Activated naive CD4-positive, alpha-beta T cell treated with anti-CD3 and anti-CD28 coated beads, Interleukin-2, amount 50 U/mL, for 72 hours (primary cell): ENCODE data around the gene FTO. TPM values are rescaled to one million over a fixed set of nuclear protein-coding genes. Genes with fewer than 3 reads are reported as not detected.
A peak's percentile ranks its signal among the peaks of the same experiment; 100 is the strongest.
"Not testable (repeated sequence)": the region's sequence is repeated elsewhere in the genome, so short reads cannot be mapped to it uniquely, and the experiment has no call there.

Experiments
- ATAC-seq, 2 donors: fragments of 150-1000 bp; cut with Tn5 transposase; 2 replicates each; pipeline ENCODE4 v1.10.0; 2021; ENCODE audit warnings: mild to moderate bottlenecking in 2 of 2, moderate library complexity in 2 of 2
- DNase-seq, 2 donors: peaks; one replicate each; pipeline ENCODE4 v3.0.0; 2021 to 2022; ENCODE audit warnings: low spot score in 2 of 2
- H3K27ac Mint-ChIP-seq, 2 donors: one replicate each; pipeline ENCODE4 v1.8.0; 2022; ENCODE audit warnings: mild to moderate bottlenecking in 2 of 2, mixed read lengths in 2 of 2
- H3K36me3 Mint-ChIP-seq, 2 donors: one replicate each; pipeline ENCODE4 v1.8.0; 2022; ENCODE audit warnings: mixed read lengths in 2 of 2
- H3K9me3 Mint-ChIP-seq, 2 donors: one replicate each; pipeline ENCODE4 v1.8.0; 2022; ENCODE audit warnings: mixed read lengths in 2 of 2
- total RNA-seq, 2 donors: library from RNA; stranded (reverse); gene quantifications; one replicate each; pipeline ENCODE4 v1.2.3, GENCODE V29; 2022

The FTO gene
- total RNA-seq = 10 to 100 TPM; 57.5 to 63.1 TPM

DNA sequence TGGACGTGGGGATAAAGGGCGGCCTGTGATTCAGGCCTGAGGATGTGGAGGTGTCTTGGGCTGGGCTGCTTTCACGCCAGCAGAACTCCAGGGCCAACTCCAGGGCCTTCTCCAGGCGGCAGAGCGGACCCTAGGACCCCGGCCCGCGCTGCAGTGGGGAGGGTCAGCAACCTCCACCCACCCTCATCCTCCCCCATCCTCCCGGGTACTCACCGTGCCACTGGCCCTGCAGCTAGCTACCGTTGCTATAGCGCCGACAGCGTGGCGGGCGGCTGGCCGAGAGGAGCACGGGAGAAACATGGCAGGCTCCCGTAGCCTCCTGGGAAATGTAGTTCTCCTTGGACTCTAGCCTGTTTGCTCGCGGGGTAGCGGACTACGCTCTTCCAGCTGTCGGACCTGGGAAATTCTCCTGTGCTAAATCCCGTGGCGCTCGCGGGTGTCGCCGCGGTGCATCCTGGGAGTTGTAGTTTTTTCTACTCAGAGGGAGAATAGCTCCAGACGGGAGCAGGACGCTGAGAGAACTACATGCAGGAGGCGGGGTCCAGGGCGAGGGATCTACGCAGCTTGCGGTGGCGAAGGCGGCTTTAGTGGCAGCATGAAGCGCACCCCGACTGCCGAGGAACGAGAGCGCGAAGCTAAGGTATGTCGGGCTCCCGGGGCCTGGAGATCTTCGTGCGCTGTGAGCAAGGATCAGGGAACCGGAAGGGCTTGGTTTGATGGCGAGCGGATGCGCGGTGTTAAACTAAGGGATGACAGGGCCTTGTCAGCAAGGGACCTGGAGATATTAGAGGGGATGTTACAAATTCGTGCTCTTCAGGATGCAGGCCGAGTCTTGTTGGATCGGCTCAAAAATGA lies at the start of gene FTO, which contains the start of gene RPGRIP1L:
TSS of gene FTO (plus strand) at position 567 of the 855 bp plus-strand sequence.
TSS of gene RPGRIP1L (minus strand) at position 270 of the 855 bp plus-strand sequence. CDS start 3,136 bp downstream, outside the sequence.
- peak within 1 kb of the TSS; percentile 81 to 97 for H3K27ac Mint-ChIP-seq
- peak; percentile 96 to 97 for DNase-seq
- no peaks in the 10 kb centered on the region for H3K9me3 Mint-ChIP-seq
- peaks cover 24 to 26% of the 10 kb centered on the region in 2 donors for H3K36me3 Mint-ChIP-seq
- ATAC-seq = peak; percentile 96 to 99

DNA sequence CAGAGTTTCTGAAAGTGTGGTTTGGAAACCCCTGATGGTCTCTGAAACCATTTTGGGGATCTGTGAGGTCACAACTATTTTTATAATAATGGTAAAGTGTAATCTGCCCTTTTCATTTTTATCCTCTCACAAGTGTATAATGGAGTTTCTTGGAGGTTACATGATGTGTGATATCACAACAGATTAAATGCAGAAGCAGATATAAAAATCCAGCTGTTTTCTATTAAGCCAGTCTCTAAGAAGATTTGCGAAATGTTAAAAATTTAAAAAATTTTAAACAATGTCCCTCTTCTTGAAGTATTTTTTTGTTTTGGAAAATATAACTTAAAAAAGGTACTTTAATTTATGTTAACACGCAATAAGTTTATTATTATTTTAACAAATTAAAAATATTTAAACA lies 49.0 kb upstream of the FTO start:
- no peaks in the 10 kb centered on the region for H3K9me3 Mint-ChIP-seq
- ATAC-seq = no peak
- peaks cover 0 to 14% of the 10 kb centered on the region in 2 donors for H3K36me3 Mint-ChIP-seq
- no peak for DNase-seq
- no peak overlapping the region for H3K27ac Mint-ChIP-seq

GRCh38 chr16:53662072-53662471 lies 41.9 kb upstream of the FTO start:
- DNase-seq (no peak), ATAC-seq (no peak)
- Mint-ChIP-seq H3K36me3 (no peaks in the 10 kb centered on the region), H3K9me3 (no peaks in the 10 kb centered on the region), H3K27ac (no peak overlapping the region)

GRCh38 chr16:53664724-53665345 lies 39.1 kb upstream of the FTO start:
- peak overlapping the region in 1 of 2 donors; percentile 50 for H3K27ac Mint-ChIP-seq
- no peaks in the 10 kb centered on the region for H3K9me3 Mint-ChIP-seq
- H3K36me3 Mint-ChIP-seq = no peaks in the 10 kb centered on the region
- peak in 1 of 2 donors; percentile 10 for DNase-seq
- ATAC-seq = peak; percentile 98 to 99

GRCh38 chr16:53666786-53667415 lies 37.1 kb upstream of the FTO start:
- Mint-ChIP-seq H3K27ac (no peak overlapping the region), H3K36me3 (no peaks in the 10 kb centered on the region), H3K9me3 (no peaks in the 10 kb centered on the region)
- DNase-seq (no peak), ATAC-seq (no peak)

DNA sequence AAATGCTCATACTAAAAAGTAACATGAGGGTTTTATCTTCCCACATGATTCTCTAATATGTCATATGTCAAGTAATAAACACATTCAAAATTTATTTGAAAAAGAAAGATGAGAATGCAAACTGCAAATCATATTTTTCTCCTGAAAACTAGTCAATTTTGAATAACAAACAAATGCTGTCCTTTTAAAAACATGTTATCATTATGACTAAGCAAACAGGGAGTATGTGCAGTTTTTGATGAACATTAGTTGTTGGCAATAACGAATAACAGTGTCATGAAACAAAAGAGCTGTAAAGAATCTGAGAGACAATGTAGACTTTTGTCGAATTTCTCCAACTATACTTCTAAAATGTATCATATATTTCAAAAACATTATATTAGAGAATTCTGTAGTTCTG lies 35.1 kb upstream of the FTO start:
- H3K9me3 Mint-ChIP-seq = no peaks in the 10 kb centered on the region
- DNase-seq = no peak
- no peak overlapping the region for H3K27ac Mint-ChIP-seq
- no peak for ATAC-seq
- H3K36me3 Mint-ChIP-seq = no peaks in the 10 kb centered on the region

DNA sequence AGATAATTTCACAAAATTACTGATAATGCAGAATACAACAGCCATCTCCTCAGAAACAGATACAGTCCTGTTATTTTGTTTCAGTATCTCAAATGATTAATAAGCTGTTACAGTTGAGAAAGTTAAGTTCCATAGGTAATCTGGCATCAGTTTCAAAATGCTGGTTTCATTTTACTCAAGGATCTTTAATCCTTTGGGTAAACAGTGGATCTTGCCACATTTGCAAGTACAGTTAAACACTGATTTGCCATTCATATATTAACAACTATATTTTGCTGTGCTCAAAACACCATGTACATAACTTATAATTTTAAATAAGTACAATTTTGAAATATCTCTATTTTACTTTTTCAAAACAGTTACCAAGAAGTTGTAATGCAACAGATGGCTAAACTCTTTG lies 31.5 kb upstream of the FTO start:
- ATAC-seq = no peak
- DNase-seq = no peak
- no peaks in the 10 kb centered on the region for H3K36me3 Mint-ChIP-seq
- no peak overlapping the region for H3K27ac Mint-ChIP-seq
- no peaks in the 10 kb centered on the region for H3K9me3 Mint-ChIP-seq

DNA sequence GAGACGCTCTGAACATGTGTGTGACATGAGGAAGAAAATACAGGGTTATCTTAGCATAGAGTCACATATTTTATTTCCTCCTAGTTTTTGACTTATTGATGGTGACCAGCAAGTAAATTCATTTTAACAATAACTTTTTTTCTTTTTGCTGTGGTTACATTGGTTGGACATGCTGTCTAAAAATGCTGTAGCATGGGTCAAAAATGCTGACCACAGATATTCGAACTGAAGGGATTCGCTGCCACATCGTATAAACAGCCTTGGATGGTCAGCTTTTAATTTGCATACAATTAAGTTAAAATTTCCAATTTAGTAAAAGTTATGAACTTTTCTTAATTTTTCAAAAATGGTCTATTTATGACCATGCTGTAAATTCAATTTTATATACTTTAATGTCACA lies 30.8 kb upstream of the FTO start:
- H3K36me3 Mint-ChIP-seq = no peaks in the 10 kb centered on the region
- H3K27ac Mint-ChIP-seq = no peak overlapping the region
- no peak for DNase-seq
- no peaks in the 10 kb centered on the region for H3K9me3 Mint-ChIP-seq
- no peak for ATAC-seq

- Mint-ChIP-seq H3K9me3 (no peaks in the 10 kb centered on the region), H3K36me3 (peaks cover under 1 to 7% of the 10 kb centered on the region in 2 donors), H3K27ac (no peak overlapping the region)
- DNase-seq (no peak), ATAC-seq (no peak)
Observed at GRCh38 chr16:53678155-53678554, 25.8 kb upstream of the FTO start.

DNA sequence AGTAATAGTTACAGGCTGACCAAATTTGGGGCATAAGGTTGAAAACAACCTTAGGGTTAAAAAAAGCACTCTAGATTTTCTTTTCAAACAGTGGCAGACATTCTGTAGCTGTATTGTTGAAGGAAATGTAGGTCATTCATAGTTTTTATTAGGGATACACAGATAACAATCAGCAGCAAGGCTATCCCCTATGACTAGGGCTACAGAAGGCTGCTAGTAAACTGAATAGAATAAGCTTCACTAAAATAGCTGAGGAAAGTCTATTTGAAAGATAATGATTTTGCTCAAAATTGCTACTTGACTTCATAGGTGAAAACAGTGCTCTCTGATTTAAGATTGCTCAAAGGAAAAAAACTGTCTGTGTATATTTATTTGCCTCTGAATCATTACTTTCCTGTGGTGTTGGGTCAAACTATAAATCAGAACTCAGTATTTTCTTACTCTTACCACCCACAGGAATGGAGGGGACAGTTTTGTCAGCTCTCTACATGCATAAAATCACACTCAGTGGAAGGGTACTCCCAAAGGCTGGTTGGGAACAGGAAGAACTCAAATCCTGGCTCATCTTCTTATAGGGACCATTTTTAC lies 25.1 kb upstream of the FTO start:
- DNase-seq (no peak), ATAC-seq (no peak)
- no peaks in the 10 kb centered on the region for H3K9me3 Mint-ChIP-seq
- no peak overlapping the region for H3K27ac Mint-ChIP-seq
- H3K36me3 Mint-ChIP-seq = peaks cover 8 to 12% of the 10 kb centered on the region in 2 donors

DNA sequence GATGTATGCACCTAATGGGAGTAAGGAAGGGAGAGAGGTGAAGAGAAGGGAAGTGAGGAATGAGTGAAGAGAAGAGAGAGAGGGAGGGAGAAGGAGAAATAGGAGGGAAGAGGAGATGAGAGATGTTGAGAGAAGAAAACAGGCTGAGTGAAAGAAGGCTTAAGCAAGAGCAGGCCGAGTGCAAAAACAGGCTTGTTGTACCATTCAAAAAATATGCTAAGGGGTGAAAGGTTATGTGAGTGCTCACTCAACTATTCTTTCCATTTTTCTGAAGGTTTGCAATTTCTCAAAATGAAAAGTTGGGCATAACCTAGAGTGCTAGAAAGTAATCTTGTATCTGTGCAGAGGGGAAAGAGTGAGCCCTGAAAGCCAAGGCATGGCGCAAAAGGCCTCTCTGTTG lies 23.2 kb upstream of the FTO start:
- Mint-ChIP-seq H3K36me3 (peaks cover 19 to 20% of the 10 kb centered on the region in 2 donors), H3K27ac (no peak overlapping the region), H3K9me3 (no peaks in the 10 kb centered on the region)
- DNase-seq (no peak), ATAC-seq (no peak)

DNA sequence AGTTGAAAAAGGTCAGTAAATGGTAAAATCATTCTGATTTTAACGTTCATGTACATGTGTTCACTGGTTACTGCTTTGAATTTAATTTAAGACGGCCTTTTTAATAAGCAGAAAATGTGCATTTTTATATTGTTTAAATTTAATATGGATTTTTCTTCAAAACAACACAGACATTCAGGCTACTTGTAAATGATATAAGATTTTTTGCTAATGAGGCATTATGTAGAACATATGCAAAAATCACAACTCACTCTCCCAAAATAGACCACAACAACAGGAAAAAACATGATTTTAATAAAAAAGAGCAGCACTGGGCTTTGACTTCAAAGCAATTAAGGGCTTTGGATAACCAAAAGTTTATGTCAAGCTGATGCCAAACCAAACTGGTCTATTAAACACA lies 22.6 kb upstream of the FTO start:
- H3K27ac Mint-ChIP-seq = no peak overlapping the region
- H3K9me3 Mint-ChIP-seq = no peaks in the 10 kb centered on the region
- ATAC-seq = no peak
- H3K36me3 Mint-ChIP-seq = peaks cover 19 to 25% of the 10 kb centered on the region in 2 donors
- DNase-seq = no peak

- H3K27ac Mint-ChIP-seq, H3K9me3 Mint-ChIP-seq, ATAC-seq, DNase-seq: not testable (repeated sequence)
- H3K36me3 Mint-ChIP-seq = peaks cover 17 to 25% of the 10 kb centered on the region in 2 donors
Observed at GRCh38 chr16:53685334-53685733, 18.6 kb upstream of the FTO start.

GRCh38 chr16:53686710-53687109 lies 17.2 kb upstream of the FTO start:
- Mint-ChIP-seq H3K36me3 (peaks cover 13 to 25% of the 10 kb centered on the region in 2 donors), H3K9me3 (no peaks in the 10 kb centered on the region), H3K27ac (no peak overlapping the region)
- DNase-seq = no peak
- ATAC-seq = no peak

GRCh38 chr16:53689636-53690035 lies 14.3 kb upstream of the FTO start:
- ATAC-seq (no peak), DNase-seq (no peak)
- H3K9me3 Mint-ChIP-seq = no peaks in the 10 kb centered on the region
- H3K36me3 Mint-ChIP-seq = peaks cover 11 to 16% of the 10 kb centered on the region in 2 donors
- no peak overlapping the region for H3K27ac Mint-ChIP-seq

DNA sequence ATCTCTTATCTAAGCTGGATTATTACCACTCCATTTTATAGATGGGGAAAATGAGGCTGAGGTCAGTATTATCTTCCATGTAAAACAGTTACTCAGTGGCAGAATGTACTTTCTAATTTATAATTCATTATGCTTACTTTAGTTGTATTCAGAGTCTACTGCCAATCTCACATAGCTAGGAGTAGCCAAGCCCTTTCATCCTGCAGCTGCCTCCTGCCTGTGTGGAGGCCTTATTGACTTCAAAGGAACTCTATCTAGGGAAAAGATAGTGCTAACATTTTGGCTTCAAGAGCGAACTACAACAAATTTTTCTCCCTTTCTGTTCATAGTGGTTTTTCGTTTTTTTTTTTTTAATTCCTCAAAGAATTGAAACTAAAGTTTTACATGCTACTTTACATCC lies 13.2 kb upstream of the FTO start:
- DNase-seq (no peak), ATAC-seq (no peak)
- peaks cover 4 to 5% of the 10 kb centered on the region in 2 donors for H3K36me3 Mint-ChIP-seq
- no peak overlapping the region for H3K27ac Mint-ChIP-seq
- no peaks in the 10 kb centered on the region for H3K9me3 Mint-ChIP-seq

GRCh38 chr16:53692146-53692545 lies 11.8 kb upstream of the FTO start:
- no peak for DNase-seq
- ATAC-seq = no peak
- H3K9me3 Mint-ChIP-seq = no peaks in the 10 kb centered on the region
- no peak overlapping the region for H3K27ac Mint-ChIP-seq
- peaks cover 0 to 4% of the 10 kb centered on the region in 2 donors for H3K36me3 Mint-ChIP-seq
